HPDE6-E6E7 (cell line): Measurements from ENCODE around the gene MYO18A.

ENCODE experiments used
- DNase-seq: peaks from one replicate; pipeline ENCODE4 v3.0.0; 2011; ENCODE audit warnings: missing footprints; ENCODE audit errors: extremely low spot score

The MYO18A gene

GRCh38 chr17:29077320-29077719, 102.9 kb downstream of the MYO18A start:
- no peak for DNase-seq

DNA sequence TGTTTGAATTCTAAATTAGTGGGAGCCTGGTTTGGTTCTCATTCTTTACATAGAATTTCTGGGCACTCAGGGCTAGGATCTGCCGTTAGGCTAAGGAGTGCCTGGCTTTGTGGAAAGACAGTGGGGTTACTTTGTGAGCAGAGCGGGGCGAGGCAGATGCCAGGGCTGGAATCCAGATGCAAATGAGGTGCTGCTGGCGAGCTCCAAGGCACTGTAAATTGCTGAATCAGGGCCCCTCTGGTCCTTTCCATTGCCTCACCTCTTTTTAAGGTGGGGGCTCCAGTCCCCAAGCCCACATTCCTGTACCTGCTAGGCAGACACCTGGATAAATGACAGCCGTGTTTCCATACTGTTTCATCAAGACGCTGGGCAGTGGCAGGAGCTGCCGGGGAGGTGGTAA, 103.5 kb downstream of the MYO18A start:
- no peak for DNase-seq

- no peak for DNase-seq
Measured at GRCh38 chr17:29076087-29076486, 104.1 kb downstream of the MYO18A start.

DNA sequence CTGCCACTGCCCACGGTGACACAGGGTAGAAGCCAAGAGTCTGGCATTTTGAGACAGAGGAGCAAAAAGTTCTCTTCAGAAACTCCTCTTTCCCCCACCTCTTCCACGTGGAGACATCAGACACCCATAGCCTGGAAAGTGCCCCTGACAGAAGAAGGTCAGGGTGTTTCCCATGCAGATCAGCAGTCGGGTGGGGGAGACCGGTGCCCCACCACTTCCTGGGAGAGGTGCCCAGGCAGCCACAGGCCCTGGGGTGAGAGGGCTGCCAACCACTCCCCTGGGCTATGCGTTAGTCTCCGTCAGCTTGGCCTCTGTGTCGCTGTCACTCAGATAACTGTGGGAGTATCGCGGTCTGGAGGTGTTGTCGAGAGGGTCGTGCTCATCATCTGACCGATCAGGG, 105.7 kb downstream of the MYO18A start:
- DNase-seq: no peak

GRCh38 chr17:29073520-29073919, 106.7 kb downstream of the MYO18A start:
- no peak for DNase-seq

DNA sequence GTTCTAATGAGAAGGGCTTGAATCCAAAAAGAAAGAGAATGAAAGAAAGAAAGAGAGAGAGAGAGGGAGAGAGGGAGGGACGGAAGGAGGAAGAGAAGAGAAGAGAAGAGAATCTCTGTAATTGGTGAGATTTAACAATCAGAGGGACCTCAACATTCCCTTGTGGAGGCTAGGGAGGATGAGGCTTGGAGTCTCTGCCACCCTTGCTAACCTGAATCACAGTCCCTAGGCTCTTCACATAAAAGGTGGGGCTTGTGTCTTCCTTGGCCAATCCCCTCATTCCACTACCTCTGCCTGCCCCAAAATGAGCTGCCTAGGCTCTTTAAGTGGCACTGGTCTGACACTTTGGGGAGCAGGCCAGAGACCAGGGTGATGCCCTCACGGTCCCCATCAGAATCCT, 107.2 kb downstream of the MYO18A start:
- DNase-seq: no peak

- DNase-seq: no peak
Measured at GRCh38 chr17:29071303-29071702, 108.9 kb downstream of the MYO18A start.

GRCh38 chr17:29070781-29071180, 109.4 kb downstream of the MYO18A start:
- no peak for DNase-seq

GRCh38 chr17:29070308-29070707, 109.9 kb downstream of the MYO18A start:
- DNase-seq: no peak

GRCh38 chr17:29069526-29070041, 110.6 kb downstream of the MYO18A start:
- peak; percentile 31 for DNase-seq

- no peak for DNase-seq
Measured at GRCh38 chr17:29068818-29069217, 111.4 kb downstream of the MYO18A start.

- no peak for DNase-seq
Measured at GRCh38 chr17:29066606-29067005, 113.6 kb downstream of the MYO18A start.

DNA sequence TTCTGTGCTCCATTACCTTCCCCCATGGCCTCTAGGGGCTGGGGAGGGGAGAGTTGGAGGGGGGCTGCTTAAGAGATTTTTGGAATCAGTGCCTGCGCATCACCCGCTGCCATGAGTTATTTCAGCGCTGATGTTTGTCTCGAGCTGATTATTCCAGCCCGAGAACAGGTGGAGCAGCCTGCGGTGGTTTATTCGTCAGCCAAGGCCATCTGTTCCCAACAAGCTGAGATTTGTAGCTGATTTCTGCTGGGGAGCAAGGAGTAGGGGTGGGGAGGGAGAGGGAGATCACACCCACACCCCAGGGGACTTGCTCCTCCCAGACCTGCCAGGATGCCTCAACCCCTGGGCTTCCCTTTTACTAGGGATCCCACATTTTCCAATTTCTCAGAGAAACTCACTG, 114.2 kb downstream of the MYO18A start:
- no peak for DNase-seq

GRCh38 chr17:29063992-29064391, 116.2 kb downstream of the MYO18A start:
- no peak for DNase-seq

GRCh38 chr17:29062215-29062614, 118.0 kb downstream of the MYO18A start:
- DNase-seq: no peak

- DNase-seq: no peak
Measured at GRCh38 chr17:29061036-29061435, 119.2 kb downstream of the MYO18A start.

DNA sequence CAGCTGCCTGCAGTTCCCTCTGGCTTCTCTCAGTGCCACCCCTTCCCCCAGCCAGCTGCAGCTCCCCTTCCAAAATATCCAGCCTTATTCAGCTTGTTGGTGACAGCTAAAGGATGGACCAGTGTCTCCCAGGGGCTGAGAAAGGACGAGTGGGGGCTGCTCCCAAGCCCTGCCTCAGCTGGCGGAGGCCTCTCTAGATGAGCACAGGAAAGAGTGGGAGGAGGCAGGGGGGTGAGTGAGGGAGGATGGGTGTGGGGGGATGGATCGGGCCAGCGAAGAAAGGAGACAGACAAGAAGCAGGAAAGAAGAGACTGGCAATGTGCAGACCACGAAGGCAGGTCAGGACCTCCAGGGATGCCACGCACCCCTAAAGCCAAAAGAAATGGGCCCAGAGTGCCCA, 119.7 kb downstream of the MYO18A start:
- DNase-seq: no peak

DNA sequence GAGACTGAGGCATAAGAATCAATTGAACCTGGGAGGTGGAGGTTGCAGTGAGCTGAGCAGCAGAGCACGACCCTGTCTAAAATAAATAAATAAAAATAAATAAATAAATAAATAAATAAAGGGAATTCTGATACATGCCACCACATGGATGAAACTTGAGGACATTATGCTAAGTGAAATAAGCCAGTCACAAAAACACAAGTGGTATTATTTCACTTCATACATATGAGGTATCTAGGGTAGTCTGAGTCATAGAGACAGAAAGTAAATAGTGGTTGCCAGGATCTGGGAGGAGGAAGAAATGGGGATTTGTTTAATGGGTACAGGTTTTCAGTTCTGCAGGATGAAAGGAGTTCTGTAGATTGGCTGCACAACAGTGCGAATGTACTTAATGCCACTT, 120.9 kb downstream of the MYO18A start:
- DNase-seq: no peak

GRCh38 chr17:29058391-29058790, 121.8 kb downstream of the MYO18A start:
- DNase-seq: no peak

GRCh38 chr17:29057361-29057760, 122.8 kb downstream of the MYO18A start:
- no peak for DNase-seq

DNA sequence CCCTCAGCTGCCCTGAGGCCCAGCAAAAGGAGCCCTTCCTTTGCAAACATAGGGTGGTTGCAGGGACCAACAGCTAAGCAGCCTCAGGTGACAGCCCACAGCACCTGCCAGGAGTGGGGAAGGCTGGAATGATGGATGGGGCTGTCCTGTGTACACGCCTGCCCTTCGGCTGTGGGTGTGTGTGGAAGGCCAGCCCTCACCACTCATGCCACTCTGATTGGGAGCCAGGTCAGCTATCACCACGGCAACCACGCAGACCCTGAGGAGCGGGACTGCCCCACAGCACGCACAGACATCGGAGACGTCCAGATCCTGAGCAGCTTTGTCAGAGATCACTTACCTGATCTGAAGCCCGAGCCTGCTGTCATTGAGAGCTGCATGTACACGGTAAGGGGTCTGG, 125.4 kb downstream of the MYO18A start:
- DNase-seq: no peak

DNA sequence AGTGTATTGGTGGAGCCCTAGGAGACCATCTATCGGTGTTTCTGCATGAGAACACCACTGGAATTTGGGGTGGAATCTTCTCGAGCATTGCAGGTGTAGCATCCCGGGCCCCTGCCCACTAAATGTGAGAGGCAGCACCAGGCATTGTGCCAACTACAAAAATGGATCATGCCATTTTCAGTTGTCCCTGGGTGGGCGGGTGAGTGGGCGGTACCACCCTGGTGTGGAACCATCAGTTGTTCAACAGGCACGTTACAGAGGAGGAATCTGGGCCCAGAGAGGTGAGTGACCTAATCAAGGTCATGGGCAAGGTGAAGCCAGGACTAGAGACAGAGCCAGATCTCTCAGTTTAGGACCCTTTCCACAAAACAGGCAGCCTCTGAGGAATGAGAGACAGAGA, 128.5 kb downstream of the MYO18A start:
- no peak for DNase-seq

DNA sequence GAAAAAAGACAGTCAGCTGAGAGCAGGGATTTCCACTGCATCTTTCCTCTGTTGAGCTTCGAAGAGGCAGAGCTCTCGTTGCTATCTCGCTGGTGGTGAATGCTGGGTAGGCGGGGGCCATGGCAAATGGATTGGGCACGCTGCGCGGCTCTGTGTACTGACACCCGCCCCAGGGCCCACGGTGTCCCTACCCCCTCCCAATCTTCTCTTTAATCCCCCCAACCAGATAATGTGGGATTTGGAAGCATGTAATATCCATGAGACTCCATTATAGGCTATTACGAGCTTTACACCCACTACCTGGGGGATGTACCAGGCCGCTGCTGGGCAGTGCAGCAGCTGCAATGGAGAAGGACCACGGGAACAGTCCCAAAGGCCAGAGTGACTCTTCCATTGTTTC, 129.0 kb downstream of the MYO18A start:
- no peak for DNase-seq

DNA sequence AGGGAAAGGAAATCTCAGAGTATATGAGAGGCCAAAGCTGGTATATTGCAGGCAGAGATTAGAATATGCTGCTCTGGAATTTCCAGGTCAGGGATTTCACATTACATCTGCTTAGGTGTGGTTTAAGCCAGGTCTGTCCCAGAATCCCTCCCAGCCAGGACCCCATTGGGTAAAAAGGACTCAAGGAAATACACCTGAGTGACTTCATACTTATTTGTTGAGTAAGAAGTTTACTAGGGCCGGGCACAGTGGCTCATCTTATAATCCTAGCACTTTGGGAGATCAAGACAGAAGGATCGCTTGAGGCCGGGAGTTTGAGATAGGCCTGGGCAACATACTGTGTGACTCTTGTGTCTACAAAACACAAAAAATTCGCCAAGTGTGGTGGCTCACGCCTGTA, 130.0 kb downstream of the MYO18A start:
- no peak for DNase-seq
